Stimulated activated CD8-positive, alpha-beta memory T cell treated with anti-CD3 and anti-CD28 coated beads, Interleukin-12 subunit alpha, Interleukin-12 subunit beta, amount 100 ng/mL, for 24 hours (primary cell): ENCODE measurements around the gene KRTAP10-10.
"Not testable (repeated sequence)": the region's sequence is repeated elsewhere in the genome, so short reads cannot be mapped to it uniquely, and the experiment has no call there.

ENCODE experiments used
- DNase-seq: peaks from one replicate; pipeline ENCODE4 v3.0.0-alpha.2; 2020; ENCODE audit errors: extremely low read depth

KRTAP10-10 gene

DNA sequence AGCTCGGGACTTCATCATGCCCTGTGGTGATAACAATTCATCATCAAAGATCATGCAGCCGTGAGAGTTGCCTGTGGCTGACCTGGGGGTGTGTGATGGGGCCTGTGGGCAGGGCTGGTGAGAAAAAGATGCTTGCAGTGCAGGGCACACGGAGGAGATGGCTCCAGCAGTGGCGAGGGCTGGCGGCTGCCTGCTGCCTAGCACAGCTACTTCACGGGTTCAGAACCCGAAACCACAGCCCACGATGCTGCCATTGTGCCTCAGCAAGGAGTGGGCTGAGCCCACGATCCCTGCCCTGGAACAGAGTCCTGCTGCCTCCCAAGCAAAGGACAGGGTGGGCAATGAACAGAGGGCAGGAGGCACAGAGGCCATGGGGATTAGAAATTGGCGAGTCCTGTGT, 10.9 kb upstream of the KRTAP10-10 start:
- no peak for DNase-seq

- no peak for DNase-seq
Observed at GRCh38 chr21:44626673-44627143, 10.4 kb upstream of the KRTAP10-10 start, which contains the start of gene KRTAP10-9. Gene KRTAP10-9 (plus strand): TSS chr21:44627093. CDS start chr21:44627172, 79 bp downstream.

DNA sequence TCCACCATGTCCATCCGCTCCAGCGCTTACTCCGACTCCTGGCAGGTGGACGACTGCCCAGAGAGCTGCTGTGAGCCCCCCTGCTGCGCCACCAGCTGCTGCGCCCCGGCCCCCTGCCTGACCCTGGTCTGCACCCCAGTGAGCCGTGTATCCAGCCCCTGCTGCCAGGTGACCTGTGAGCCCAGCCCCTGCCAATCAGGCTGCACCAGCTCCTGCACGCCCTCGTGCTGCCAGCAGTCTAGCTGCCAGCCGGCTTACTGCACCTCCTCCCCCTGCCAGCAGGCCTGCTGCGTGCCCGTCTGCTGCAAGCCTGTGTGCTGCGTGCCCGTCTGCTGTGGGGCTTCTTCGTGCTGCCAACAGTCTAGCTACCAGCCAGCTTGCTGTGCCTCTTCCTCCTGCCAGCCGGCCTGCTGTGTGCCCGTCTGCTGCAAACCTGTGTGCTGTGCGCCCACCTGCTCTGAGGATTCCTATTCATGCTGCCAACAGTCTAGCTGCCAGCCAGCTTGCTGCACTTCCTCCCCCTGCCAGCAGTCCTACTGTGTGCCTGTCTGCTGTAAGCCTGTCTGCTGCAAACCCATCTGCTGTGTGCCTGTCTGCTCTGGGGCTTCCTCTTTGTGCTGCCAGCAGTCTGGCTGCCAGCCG, 9.9 kb upstream of the KRTAP10-10 start:
- DNase-seq, result not testable (repeated sequence)

DNA sequence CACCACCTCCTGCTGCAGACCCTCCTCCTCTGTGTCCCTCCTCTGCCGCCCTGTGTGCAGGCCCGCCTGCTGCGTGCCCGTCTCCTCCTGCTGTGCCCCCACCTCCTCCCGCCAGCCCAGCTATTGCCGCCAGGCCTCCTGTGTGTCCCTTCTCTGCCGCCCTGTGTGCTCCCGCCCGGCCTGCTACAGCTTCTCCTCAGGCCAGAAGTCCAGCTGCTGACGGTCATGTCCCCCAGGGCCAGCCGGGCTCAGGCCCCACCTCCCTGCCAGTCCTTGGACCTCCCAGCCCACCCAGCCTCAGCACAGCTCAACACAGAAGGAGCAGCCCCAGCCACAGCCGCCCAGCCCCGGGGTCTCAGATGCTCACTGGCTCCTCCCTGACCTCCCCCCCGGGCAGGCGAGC, 9.3 kb upstream of the KRTAP10-10 start:
- not testable (repeated sequence) for DNase-seq

DNA sequence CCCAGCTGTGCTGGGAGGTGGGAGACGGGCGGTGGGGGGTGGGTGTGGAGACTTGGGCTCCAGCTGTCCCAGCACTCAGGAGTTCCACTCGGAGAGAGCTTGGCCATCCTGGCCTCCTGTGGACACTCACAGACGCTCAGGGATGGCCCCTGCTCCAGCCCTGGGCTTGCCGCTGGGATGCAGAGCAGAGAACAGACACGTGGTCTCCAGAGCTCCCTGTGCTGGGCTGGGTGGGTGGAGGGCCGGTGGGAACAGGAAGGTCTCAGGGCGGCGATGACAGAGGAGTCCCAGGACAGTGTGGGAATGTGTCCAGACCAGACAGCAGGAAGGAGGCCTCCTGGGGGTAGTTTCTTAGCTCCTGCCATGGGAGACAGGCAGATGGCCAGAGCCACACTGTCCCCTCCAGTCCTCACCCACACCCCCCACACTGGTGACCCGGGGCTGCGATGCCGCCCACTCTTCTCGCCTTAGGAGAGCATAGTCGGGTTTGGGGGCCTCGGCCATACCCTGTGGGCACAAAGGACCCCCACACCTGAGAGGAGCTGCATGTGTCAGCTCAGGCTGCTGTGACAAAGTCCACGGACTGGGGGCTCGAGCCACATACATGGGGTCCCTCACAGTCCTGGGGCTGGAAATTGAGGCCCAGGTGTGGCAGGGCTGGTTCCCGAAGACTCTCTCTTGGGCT, 8.3 kb upstream of the KRTAP10-10 start:
- no peak for DNase-seq

- no peak for DNase-seq
Observed at GRCh38 chr21:44630440-44630839, 6.7 kb upstream of the KRTAP10-10 start.

- no peak for DNase-seq
Observed at GRCh38 chr21:44632067-44632466, 5.1 kb upstream of the KRTAP10-10 start.

DNA sequence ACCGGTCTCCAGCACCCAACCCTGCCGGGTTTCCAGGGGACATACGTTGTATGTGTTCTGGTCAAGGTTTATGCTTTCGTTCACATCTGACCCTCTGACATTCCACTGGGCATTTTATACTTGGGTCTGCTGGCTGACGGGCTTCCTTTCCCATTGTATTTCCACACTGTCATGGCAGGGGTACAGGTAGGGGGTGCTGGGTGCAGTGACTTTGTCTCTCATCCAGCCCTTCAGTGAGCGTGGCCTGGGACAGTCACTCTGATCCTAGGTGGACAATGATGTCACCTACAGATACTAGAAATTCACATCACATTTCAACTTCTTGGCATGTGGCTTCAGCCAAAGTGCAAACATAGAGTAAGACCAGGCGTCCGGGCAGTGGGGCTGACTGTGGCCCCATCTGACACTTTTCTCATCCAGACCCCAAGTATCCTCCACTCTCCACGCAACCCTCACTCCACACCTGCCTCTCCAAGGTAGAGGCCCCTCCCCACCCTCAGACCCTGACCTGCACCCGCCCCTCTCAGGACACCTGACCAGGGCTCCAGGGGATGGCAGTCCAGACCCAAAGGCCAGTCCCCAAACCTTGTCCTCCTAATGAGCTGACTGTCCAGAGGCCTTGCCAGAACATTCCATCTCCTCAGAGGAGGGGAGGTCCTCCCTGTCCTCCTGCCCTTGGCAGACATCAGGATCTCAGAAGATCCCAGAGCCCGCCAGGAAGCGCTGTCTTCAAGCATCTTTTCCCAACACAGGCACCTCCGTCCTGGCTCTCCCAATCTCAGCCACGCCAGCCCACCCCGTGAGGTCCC, 743 bp upstream of the KRTAP10-10 start:
- no peak for DNase-seq

DNA sequence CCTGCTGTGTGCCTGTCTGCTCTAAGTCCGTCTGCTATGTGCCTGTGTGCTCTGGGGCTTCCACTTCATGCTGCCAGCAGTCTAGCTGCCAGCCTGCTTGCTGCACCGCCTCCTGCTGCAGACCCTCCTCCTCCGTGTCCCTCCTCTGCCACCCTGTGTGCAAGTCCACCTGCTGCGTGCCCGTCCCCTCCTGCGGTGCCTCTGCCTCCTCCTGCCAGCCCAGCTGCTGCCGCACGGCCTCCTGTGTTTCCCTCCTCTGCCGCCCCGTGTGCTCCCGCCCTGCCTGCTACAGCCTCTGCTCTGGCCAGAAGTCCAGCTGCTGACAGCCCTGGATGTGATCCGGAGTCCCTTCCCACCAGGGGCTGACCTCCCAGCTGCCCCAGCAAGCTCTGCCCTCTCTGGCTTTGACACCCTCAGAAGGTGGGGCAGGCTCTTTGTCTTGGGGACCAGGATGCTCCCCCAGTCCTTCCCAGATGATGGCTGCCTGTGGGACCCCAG, 744 bp downstream of the KRTAP10-10 start:
- DNase-seq, result not testable (repeated sequence)

DNA sequence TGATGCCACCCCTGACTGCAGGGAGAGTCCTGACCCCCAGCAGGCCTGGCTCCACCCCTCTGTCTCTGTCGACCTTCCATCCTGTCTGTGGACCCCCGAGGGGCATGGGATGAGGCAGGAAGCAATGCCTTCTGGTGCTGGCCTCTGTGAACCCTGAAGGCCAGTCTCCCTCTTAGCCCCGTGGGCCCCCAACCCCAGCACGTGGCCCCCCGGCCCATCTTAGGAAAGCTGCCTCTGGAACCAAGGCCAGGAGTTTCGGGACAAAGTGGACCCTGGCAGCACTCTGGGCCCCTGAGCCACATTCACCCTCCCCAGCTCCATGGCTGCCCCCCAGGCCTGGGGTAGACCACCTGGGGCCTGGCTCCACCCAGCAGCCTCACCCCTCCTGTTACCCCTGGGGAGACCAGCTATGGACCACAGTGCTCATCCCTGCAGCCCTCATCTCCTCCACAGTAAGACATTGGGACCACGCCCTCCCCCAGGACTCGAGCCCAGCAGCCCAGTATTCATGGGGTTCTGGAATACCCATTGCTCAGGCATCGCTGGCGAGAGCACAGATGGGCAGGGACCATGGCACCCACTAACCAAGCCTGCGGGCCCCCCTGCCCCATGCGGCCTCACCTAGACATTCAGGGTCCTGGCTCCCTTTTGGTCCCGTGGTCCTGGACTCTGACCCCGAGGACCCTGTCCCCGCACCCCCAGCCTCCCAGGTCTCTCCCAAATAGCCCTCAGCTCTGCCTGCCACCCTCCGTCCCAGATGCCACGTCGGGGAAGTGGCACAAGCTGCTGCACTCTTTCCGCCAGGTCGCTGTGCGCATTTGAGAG, 1.6 kb downstream of the KRTAP10-10 start:
- DNase-seq, result not testable (repeated sequence)

DNA sequence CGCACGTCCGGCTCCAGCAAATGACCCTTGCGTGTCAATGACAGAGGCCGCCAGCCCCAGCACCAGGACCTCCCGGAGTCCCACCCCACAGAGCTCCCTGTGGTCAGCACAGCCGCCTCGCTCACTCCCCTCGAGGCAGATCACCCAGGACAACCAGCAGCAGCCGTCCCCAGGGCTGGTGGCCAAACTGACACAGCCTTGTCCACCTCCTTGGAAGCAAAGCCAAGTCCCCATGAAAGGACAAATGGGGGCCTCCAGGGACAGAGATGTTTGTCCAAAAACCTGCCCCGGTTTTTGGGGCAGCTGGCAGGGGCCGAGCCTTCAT, 2.1 kb downstream of the KRTAP10-10 start:
- DNase-seq, result no peak

GRCh38 chr21:44640761-44641160, 3.6 kb downstream of the KRTAP10-10 start:
- no peak for DNase-seq

DNA sequence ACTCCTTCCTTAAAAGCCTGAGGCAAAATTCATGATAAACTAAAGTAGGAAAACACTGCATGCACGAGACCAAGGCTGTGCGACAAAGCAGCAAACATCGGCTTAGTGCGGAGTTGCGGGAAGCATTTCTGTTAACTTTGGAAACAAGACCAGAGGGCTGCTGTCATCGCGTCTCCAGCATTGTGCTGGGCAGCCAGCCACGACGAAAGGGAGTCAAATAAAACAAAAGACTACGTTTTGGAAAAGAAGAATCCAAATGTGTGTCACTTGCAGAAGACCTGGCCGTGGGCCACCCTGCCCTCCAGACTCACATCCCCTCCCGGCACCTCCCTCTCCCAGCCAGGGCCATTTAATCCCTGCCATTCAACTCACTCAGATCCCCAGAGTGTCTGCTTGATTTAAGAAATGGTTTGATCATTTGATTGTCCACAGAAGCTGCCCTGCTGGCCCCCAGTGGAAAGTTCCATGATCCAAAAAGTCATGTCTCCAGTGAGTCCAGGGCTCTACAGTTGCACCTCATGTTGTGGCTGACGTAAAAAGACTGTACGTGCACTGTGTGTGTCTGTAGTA, 6.7 kb downstream of the KRTAP10-10 start:
- no peak for DNase-seq

DNA sequence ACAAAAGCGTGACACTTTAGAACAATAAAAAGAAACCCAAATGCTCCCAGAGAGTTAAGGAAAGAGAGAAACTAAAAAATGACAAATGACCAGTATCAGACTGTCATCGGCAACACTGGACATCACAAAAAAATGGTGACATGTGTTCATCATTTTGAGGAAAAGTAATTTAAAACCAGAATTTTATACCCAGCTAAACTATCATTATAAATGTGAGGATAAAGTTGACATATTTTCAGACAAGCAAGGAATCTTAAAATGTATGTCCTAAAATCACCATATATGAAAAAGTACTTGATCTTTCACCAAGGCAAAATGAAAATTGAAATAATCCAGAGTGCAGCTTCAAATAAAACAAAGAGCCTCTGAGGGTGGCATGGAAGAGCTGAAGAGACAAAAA, 7.7 kb downstream of the KRTAP10-10 start:
- DNase-seq, result no peak

GRCh38 chr21:44646366-44647221, 9.4 kb downstream of the KRTAP10-10 start, which contains the start of gene KRTAP10-11:
Gene KRTAP10-11 (plus strand): TSS chr21:44646414. CDS start chr21:44646459, 45 bp downstream.
- DNase-seq, result not testable (repeated sequence)

GRCh38 chr21:44647222-44647552, 10.0 kb downstream of the KRTAP10-10 start:
- no peak for DNase-seq

GRCh38 chr21:44648557-44649311, 11.6 kb downstream of the KRTAP10-10 start:
- DNase-seq, result no peak

GRCh38 chr21:44649521-44650100, 12.5 kb downstream of the KRTAP10-10 start:
- DNase-seq, result no peak
